GM23338 (cell line): ENCODE measurements around the gene KLC4. TPM values are rescaled to one million over a fixed set of nuclear protein-coding genes. Genes with fewer than 3 reads are reported as not detected.

Experiments
- ATAC-seq: fragments of 200-7000 bp; cut with Tn5 transposase; 3 replicates; pipeline ENCODE4 v1.9.1; 2020
- DNase-seq: peaks from one replicate; pipeline ENCODE4 v3.0.0-alpha.2; 2015; ENCODE audit warnings: low spot score
- H2AFZ ChIP-seq: fragments of 200-600 bp; sonication (generic); 2 replicates; pipeline ENCODE4 v1.8.0; 2016; ENCODE audit warnings: antibody characterized with exemption, mild to moderate bottlenecking, moderate library complexity
- H3F3A ChIP-seq: fragments of 200-600 bp; sonication (generic); replicated peaks from 2 replicates; pipeline ENCODE4 v1.8.0; 2017; ENCODE audit warnings: antibody characterized with exemption, mixed run types, low read depth
- H3K27ac ChIP-seq: fragments of 200-600 bp; sonication (generic); 2 replicates; pipeline ENCODE4 v1.6.1; 2016; ENCODE audit warnings: low read depth
- H3K27me3 ChIP-seq: fragments of 200-600 bp; sonication (generic); 2 replicates; pipeline ENCODE4 v1.8.0; 2016; ENCODE audit warnings: mild to moderate bottlenecking, mixed run types, moderate library complexity; ENCODE audit not compliant: insufficient read depth
- H3K36me3 ChIP-seq: fragments of 200-600 bp; sonication (generic); 2 replicates; pipeline ENCODE4 v1.8.0; 2016; ENCODE audit warnings: mild to moderate bottlenecking; ENCODE audit not compliant: insufficient read depth
- H3K4me1 ChIP-seq: fragments of 200-600 bp; sonication (generic); 2 replicates; pipeline ENCODE4 v1.8.0; 2016; ENCODE audit warnings: mild to moderate bottlenecking, moderate library complexity; ENCODE audit not compliant: insufficient read depth
- H3K4me2 ChIP-seq: fragments of 200-600 bp; sonication (generic); 2 replicates; pipeline ENCODE4 v1.7.1; 2017; ENCODE audit warnings: mixed run types
- H3K4me3 ChIP-seq: fragments of 200-600 bp; sonication (generic); 2 replicates; pipeline ENCODE4 v1.6.1; 2016; ENCODE audit warnings: mixed run types
- H3K79me2 ChIP-seq: fragments of 200-600 bp; sonication (generic); replicated peaks from 2 replicates; pipeline ENCODE4 v1.8.0; 2017; ENCODE audit warnings: mild to moderate bottlenecking; ENCODE audit not compliant: insufficient read depth
- H3K9me2 ChIP-seq: fragments of 200-600 bp; sonication (generic); 2 replicates; pipeline ENCODE4 v1.8.0; 2017; ENCODE audit not compliant: insufficient read depth
- H4K20me1 ChIP-seq: fragments of 200-600 bp; sonication (generic); replicated peaks from 2 replicates; pipeline ENCODE4 v1.8.0; 2017; ENCODE audit warnings: mild to moderate bottlenecking; ENCODE audit not compliant: insufficient read depth
- H3K27ac Mint-ChIP-seq: 2 replicates; pipeline ENCODE4 v1.8.0; 2020; ENCODE audit warnings: inconsistent platforms, mild to moderate bottlenecking, moderate library complexity, mixed read lengths
- H3K27me3 Mint-ChIP-seq: 3 replicates; pipeline ENCODE4 v1.8.0; 2022; ENCODE audit warnings: low read depth, mild to moderate bottlenecking, moderate library complexity, mixed read lengths, inconsistent platforms; ENCODE audit not compliant: insufficient read depth, poor library complexity
- H3K36me3 Mint-ChIP-seq: 3 replicates; pipeline ENCODE4 v1.8.0; 2021; ENCODE audit warnings: low read depth, mild to moderate bottlenecking, inconsistent platforms, moderate library complexity, mixed read lengths
- H3K4me1 Mint-ChIP-seq: 3 replicates; pipeline ENCODE4 v1.8.0; 2020; ENCODE audit warnings: mild to moderate bottlenecking, inconsistent platforms, mixed read lengths
- H3K4me3 Mint-ChIP-seq: 3 replicates; pipeline ENCODE4 v1.8.0; 2021; ENCODE audit warnings: moderate library complexity, mild to moderate bottlenecking, inconsistent platforms, mixed read lengths
- H3K9me3 Mint-ChIP-seq: 3 replicates; pipeline ENCODE4 v1.8.0; 2020; ENCODE audit warnings: moderate library complexity, mild to moderate bottlenecking, inconsistent platforms, mixed read lengths
- CREB1 ChIP-seq: fragments of 250-450 bp; sonication (Bioruptor Pico); IDR thresholded peaks from 2 replicates; pipeline ENCODE4 v1.5.0; 2020; ENCODE audit warnings: low read depth, mild to moderate bottlenecking, moderate library complexity
- CTCF ChIP-seq, 2 experiments: fragments of 200-600 bp in 1 of 2; sonication (generic) in 1 of 2; conservative IDR thresholded peaks; 2 replicates each; pipeline versions ENCODE4 v1.5.1 to v1.6.1; 2016 to 2017; ENCODE audit warnings: antibody characterized with exemption in 2 of 2, low read depth in 2 of 2, mild to moderate bottlenecking in 2 of 2, moderate library complexity in 1 of 2
- ETS1 ChIP-seq: IDR thresholded peaks from 2 replicates; pipeline ENCODE4 v1.6.1; 2016; ENCODE audit warnings: antibody characterized with exemption
- EZH2 ChIP-seq: fragments of 200-600 bp; sonication (generic); IDR thresholded peaks from one replicate; pipeline ENCODE4 v1.8.0; 2017; ENCODE audit warnings: antibody characterized with exemption, mild to moderate bottlenecking, low read depth; ENCODE audit not compliant: unreplicated experiment
- EZH2phosphoT487 ChIP-seq: fragments of 200-600 bp; sonication (generic); IDR thresholded peaks from one replicate; pipeline ENCODE4 v1.8.1; 2018; ENCODE audit warnings: antibody characterized with exemption; ENCODE audit not compliant: unreplicated experiment
- JUNB ChIP-seq: IDR thresholded peaks from one replicate; pipeline ENCODE4 v1.6.1; 2016; ENCODE audit warnings: antibody characterized with exemption; ENCODE audit not compliant: unreplicated experiment
- NANOG ChIP-seq: IDR thresholded peaks from 2 replicates; pipeline ENCODE4 v1.6.1; 2016; ENCODE audit warnings: antibody characterized with exemption, borderline replicate concordance
- POLR2AphosphoS5 ChIP-seq: IDR thresholded peaks from 2 replicates; pipeline ENCODE4 v1.6.1; 2016; ENCODE audit warnings: antibody characterized with exemption, low read depth
- ZNF114 ChIP-seq: fragments of 250-450 bp; sonication (Bioruptor Pico); IDR thresholded peaks from 2 replicates; pipeline ENCODE4 v1.5.0; 2020; ENCODE audit warnings: mild to moderate bottlenecking, moderate library complexity
- ZNF462 ChIP-seq: fragments of 250-450 bp; sonication (Bioruptor Pico); IDR thresholded peaks from 2 replicates; pipeline ENCODE4 v1.5.0; 2020; ENCODE audit warnings: mild to moderate bottlenecking, moderate library complexity
- polyA plus RNA-seq: library from polyadenylated mRNA; unstranded; fragments of >200 nt; fragmentation: Nextera tagmentation; extraction: Ambion mirVana; gene quantifications from 2 replicates; pipeline ENCODE4 v1.2.1, GENCODE V29; 2016
- total RNA-seq: library from RNA; depleted of rRNA; stranded (reverse); fragments of >200 nt; shearing (Covaris generic); gene quantifications from 2 replicates; pipeline ENCODE4 v1.2.3, GENCODE V29; 2014

Gene KLC4
- total and polyA plus RNA-seq, 2 experiments from 2014 or later: 14.9 to 17.4 TPM

GRCh38 chr6:43091020-43091419 lies 31.6 kb downstream of the KLC4 start:
- Mint-ChIP-seq H3K4me3 (peak overlapping the region; percentile 46), H3K27ac (peak overlapping the region; percentile 92), H3K4me1 (peaks cover 69% of the 10 kb centered on the region), H3K9me3 (no peaks in the 10 kb centered on the region), H3K36me3 (no peaks in the 10 kb centered on the region; the same call in 2 of the 3 replicates), H3K27me3 (peaks cover 5% of the 10 kb centered on the region)
- H3K9me2 ChIP-seq: no peaks in the 10 kb centered on the region
- H3K4me1 ChIP-seq: peaks cover 60% of the 10 kb centered on the region
- peak overlapping the region; percentile 93 for H3K27ac ChIP-seq
- no peak overlapping the region for H2AFZ ChIP-seq
- H3K79me2 ChIP-seq: peaks cover 74% of the 10 kb centered on the region
- no peak for DNase-seq
- H4K20me1 ChIP-seq: peaks cover under 1% of the 10 kb centered on the region; the same call in 1 of the 2 replicates
- H3K27me3 ChIP-seq: no peaks in the 10 kb centered on the region
- TF ChIP-seq CREB1 (CRISPR knock-in tag) (no peak), CTCF (conservative IDR thresholded peaks at IDR 0.05; ENCODE audit: low read depth in 2 of 2) (no peak), EZH2phosphoT487 (no peak), ZNF114 (CRISPR knock-in tag) (no peak), POLR2AphosphoS5 (no peak), EZH2 (no peak), JUNB (no peak), ETS1 (no peak), NANOG (no peak)
- peak overlapping the region; percentile 70 for H3K4me2 ChIP-seq
- H3F3A ChIP-seq: peaks cover 16% of the 10 kb centered on the region
- ATAC-seq: no peak
- H3K4me3 ChIP-seq: peak overlapping the region; percentile 44; the same call in 1 of the 2 replicates
- no peaks in the 10 kb centered on the region for H3K36me3 ChIP-seq

GRCh38 chr6:43091436-43091991 lies 32.1 kb downstream of the KLC4 start:
- Histone ChIP-seq H3F3A (peaks cover 16% of the 10 kb centered on the region), H3K4me3 (no peak overlapping the region), H3K4me1 (peaks cover 65% of the 10 kb centered on the region), H2AFZ (no peak overlapping the region), H4K20me1 (no peaks in the 10 kb centered on the region; the same call in 1 of the 2 replicates), H3K27me3 (no peaks in the 10 kb centered on the region), H3K9me2 (no peaks in the 10 kb centered on the region), H3K27ac (peak overlapping the region; percentile 93), H3K36me3 (no peaks in the 10 kb centered on the region), H3K79me2 (peaks cover 74% of the 10 kb centered on the region), H3K4me2 (peak overlapping the region; percentile 70)
- H3K4me3 Mint-ChIP-seq: no peak overlapping the region; the same call in 2 of the 3 replicates
- H3K27ac Mint-ChIP-seq: peak overlapping the region; percentile 92; the same call in 1 of the 2 replicates
- H3K27me3 Mint-ChIP-seq: peaks cover 5% of the 10 kb centered on the region
- DNase-seq (no peak), ATAC-seq (no peak)
- H3K4me1 Mint-ChIP-seq: peaks cover 70% of the 10 kb centered on the region
- H3K36me3 Mint-ChIP-seq: no peaks in the 10 kb centered on the region; the same call in 2 of the 3 replicates
- H3K9me3 Mint-ChIP-seq: no peaks in the 10 kb centered on the region
- TF ChIP-seq ZNF462 (CRISPR knock-in tag): no peak
- TF ChIP-seq CTCF (conservative IDR thresholded peaks at IDR 0.05; ENCODE audit: low read depth in 2 of 2): no peak
- TF ChIP-seq ZNF114 (CRISPR knock-in tag): no peak
- TF ChIP-seq EZH2phosphoT487: no peak
